GM10266 (cell line): ENCODE results near the gene SAG.

Source experiments
- DNase-seq: peaks from one replicate; pipeline ENCODE4 v3.0.0; 2012; ENCODE audit errors: extremely low spot score
- TF ChIP-seq, protein P1 (sequence below): IDR thresholded peaks from 2 replicates; pipeline ENCODE4 v1.5.1; 2012; ENCODE audit warnings: mild to moderate bottlenecking, low read depth; ENCODE audit not compliant: control insufficient read depth, insufficient read depth; ENCODE audit errors: missing control alignments

The SAG gene

DNA sequence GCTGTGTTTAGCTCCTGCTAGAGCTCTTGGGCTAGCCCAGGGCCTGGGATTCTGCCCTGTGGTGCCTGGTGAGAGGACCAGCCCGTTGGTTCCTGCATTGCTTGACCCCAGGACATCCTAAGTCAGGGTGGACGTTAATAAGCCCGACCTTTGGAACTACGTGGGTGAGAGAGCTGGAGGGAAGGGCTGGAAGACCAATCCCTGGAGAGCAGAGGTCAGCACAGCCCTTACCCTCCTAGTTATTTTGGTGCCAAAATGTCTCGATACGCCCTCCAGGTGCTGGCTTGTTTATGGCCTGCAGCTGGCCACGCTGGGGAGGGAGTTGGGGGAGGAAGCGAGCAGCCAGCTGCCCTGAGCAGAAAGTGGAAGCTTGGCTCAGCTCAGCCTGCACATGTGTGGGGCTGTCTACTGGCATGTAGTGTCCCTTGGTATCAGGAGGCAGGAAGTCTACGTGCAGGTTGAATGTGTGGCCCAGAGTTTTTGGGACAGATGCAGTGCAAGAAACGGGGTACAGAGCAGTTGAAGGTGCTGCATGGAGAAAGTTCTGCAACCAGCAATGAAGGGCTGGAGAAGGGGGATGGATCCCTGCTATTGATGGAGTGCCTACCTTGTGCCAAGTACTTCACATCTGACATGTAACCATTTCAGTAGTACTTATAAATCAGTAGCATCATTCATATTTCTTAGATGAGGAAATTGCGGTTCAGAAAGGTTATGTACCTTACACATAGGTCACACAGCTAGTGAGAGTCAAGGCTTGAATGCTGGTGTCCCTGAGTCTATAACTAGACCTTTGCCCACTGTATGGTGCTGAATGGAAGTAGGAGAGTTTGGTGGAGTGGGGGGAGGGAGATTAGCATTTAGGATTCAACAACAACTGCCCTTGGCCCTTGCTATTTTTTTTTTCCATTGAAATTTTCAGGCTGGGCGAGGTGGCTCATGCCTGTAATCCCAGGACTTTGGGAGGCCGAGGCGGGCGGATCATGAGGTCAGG is 41.7 kb downstream of the SAG start:
- DNase-seq = peak; percentile 59
- TF ChIP-seq, protein P1, sequence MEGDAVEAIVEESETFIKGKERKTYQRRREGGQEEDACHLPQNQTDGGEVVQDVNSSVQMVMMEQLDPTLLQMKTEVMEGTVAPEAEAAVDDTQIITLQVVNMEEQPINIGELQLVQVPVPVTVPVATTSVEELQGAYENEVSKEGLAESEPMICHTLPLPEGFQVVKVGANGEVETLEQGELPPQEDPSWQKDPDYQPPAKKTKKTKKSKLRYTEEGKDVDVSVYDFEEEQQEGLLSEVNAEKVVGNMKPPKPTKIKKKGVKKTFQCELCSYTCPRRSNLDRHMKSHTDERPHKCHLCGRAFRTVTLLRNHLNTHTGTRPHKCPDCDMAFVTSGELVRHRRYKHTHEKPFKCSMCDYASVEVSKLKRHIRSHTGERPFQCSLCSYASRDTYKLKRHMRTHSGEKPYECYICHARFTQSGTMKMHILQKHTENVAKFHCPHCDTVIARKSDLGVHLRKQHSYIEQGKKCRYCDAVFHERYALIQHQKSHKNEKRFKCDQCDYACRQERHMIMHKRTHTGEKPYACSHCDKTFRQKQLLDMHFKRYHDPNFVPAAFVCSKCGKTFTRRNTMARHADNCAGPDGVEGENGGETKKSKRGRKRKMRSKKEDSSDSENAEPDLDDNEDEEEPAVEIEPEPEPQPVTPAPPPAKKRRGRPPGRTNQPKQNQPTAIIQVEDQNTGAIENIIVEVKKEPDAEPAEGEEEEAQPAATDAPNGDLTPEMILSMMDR = no peak

- DNase-seq = no peak
- TF ChIP-seq, protein P1 = no peak
These were observed 43.1 kb downstream of the SAG start for GRCh38 chr2:233350708-233351107.

DNA sequence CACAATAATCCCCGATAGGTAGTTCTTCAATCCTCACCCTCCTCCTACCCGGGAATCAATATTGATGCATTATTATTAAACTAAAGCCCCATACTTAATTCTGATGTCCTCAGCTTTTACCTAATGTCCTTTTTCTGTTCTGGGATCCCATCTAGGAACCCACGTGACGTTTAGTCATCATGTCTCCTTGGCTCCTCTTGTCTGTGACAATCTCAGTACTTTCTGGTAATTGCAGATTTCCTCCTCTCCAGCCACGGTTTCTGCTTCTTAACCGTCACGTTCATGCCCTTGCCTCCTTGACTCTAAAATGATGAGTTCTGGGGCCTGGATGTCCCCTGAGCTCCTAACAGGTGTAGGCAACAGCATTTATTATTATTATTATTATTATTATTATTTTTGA is 43.8 kb downstream of the SAG start:
- DNase-seq = no peak
- TF ChIP-seq, protein P1 = no peak

GRCh38 chr2:233352141-233352842 is 44.7 kb downstream of the SAG start:
- TF ChIP-seq, protein P1 = no peak

GRCh38 chr2:233353101-233353768 is 45.6 kb downstream of the SAG start:
- no peak for DNase-seq
- TF ChIP-seq, protein P1 = no peak

More at GRCh38 chr2:233352141-233352842, 44.7 kb downstream of the SAG start:
- DNase-seq = no peak

DNA sequence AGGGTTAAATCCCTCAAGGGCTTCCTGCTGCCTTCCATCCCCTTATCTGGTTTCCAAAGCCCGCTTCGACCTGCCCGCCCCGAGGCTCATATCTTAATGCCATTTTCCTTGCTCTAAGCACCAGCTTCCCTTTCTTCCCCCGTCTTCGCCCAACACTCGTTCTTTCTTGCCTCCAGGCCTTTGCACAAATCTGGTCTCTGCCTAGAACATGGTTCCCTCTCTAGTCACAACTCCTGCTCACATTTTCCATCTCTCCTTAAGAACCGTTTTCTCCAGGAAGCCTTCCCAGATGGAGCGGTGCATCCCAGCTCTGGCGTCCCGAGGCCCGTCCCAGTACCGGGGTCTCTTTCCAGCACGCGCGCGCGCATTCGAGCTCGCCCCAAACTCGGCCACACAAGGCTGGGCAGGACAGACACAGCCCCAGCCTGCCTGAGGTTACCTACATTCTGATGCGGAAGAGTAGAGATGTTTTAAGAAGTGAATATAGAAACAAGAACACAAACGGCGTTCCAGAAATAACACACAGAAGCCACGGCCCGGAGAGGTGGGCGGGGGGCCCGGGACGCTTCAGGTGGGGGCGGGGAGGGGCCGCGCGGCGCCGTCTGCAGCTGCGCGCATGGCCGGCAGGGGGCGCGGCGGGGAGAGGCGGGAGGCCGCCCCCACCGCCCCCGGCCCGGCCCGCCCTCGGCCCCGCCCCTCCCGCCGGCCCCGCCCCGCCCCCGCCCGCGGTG is 46.3 kb downstream of the SAG start, which contains the start of gene DGKD:
Gene DGKD, plus strand, starts transcription at position 726 of the 731 bp plus-strand sequence. CDS start 25 bp downstream, outside the sequence.
- DNase-seq = peak; percentile 97

More for the DNA sequence above, 46.3 kb downstream of the SAG start, which contains the start of gene DGKD:
- TF ChIP-seq, protein P1 = peak; percentile 59
